ENCODE data around the gene MAGI1.

MAGI1 gene

GRCh38 chr3:65945480-65945879 lies 93.2 kb downstream of the MAGI1 start:
- no peak for DNase-seq (ENCODE audit: low spot score)

DNA sequence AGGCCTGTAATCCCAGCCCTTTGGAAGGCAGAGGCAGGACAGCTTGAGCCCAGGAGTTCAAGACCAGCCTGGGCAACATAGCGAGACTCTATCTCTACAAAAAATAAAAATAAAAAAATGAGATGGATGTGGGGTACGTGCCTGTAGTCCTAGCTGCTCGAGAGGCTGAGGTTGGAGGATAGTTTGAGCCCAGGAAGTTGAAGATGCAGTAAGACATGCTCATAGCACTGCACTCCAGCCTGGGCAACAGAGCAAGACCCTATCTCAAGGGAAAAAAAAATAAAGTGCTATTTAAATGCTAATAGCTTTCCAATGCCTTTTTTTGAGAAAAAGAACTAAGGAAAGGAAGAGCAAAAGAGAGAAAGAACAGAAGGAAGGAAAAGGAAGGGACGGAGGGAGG lies 94.5 kb downstream of the MAGI1 start:
- no peak for DNase-seq (ENCODE audit: low spot score)

- DNase-seq (ENCODE audit: low spot score), result no peak
Observed at GRCh38 chr3:65939801-65940246, 98.9 kb downstream of the MAGI1 start.

- DNase-seq (ENCODE audit: low spot score), result no peak
Observed at GRCh38 chr3:65939184-65939583, 99.5 kb downstream of the MAGI1 start.

GRCh38 chr3:65938676-65939075 lies 100.0 kb downstream of the MAGI1 start:
- DNase-seq (ENCODE audit: low spot score), result no peak

DNA sequence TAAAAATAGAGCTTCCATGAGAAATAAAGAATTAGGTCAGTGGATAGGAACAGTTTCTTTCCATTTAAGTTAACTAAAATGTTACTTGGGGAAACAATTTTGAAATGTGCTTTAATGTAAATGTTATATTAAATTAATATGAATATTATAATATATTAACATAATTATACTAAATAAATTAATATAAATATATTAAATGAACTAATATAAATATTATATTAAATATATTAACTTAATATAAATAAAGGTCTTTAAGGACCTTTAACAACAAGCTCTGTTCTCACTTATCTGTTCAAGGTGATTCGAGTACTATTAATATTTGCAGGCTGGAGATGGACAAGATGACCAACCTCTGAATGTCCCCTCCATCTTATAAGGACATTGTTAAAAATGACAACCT lies 100.6 kb downstream of the MAGI1 start:
- DNase-seq (ENCODE audit: low spot score), result no peak

GRCh38 chr3:65936908-65937638 lies 101.6 kb downstream of the MAGI1 start:
- DNase-seq (ENCODE audit: low spot score), result no peak

GRCh38 chr3:65935724-65936123 lies 103.0 kb downstream of the MAGI1 start:
- no peak for DNase-seq (ENCODE audit: low spot score)

GRCh38 chr3:65930648-65931047 lies 108.1 kb downstream of the MAGI1 start:
- DNase-seq (ENCODE audit: low spot score), result no peak

DNA sequence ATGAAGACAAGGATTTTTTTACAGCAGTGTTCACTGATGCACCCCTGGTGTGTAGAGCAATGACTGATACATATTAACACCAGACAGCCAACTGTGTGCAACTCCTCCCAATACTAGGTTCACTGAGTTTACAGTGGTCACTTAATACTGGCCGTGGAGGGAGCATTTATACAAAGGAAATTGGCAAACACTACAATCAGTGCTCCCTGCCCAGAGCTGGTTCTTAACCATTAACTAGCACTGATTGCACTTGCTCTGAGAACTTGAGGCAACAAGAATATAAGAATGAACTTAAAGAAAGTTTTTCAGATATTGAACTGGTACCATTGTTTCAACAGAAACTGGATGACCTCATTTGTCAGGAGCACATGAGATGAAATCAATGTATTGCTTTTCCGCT lies 110.6 kb downstream of the MAGI1 start:
- DNase-seq (ENCODE audit: low spot score), result no peak

GRCh38 chr3:65927576-65927975 lies 111.1 kb downstream of the MAGI1 start:
- peak; percentile 24 for DNase-seq (ENCODE audit: low spot score)

GRCh38 chr3:65925254-65925954 lies 113.3 kb downstream of the MAGI1 start:
- DNase-seq (ENCODE audit: low spot score), result no peak

DNA sequence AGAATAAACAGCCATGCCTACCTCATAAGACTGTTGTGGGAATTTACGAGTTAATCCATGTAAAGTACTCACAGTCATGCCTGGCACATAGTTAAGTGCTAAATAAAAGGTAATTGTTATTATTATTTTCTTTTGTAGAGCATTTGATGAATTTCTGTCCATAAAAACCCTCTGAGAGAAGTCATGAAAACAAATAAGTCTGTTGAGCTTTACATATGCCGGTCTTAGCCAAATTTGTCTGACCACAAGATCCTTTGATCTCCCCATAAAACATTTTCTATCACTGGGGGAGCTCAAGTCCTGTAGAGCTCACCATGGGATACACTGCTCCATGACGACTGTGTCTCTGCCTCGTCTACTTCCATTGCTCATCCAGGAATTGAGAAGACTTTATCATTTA lies 114.0 kb downstream of the MAGI1 start:
- DNase-seq (ENCODE audit: low spot score), result peak; percentile 16

DNA sequence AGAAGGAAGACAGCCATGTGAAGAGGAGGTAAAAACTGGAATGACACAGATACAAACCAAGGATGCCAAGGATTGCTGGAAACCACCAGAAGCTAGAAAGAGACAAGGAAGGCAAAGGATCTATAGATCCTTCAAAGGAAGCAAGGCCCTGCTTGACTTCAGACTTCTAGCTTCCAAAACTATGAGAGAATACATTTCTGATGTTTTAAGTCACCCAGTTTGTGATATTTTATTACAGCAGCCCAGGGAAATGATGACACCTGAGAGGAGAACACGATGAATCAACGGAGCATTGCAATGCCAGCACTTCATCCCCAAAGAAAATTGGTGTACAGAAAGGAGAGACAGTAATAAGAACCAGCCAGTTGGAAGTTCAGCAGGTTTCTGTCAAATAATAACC lies 116.3 kb downstream of the MAGI1 start:
- DNase-seq (ENCODE audit: low spot score), result no peak

- DNase-seq (ENCODE audit: low spot score), result no peak
Observed at GRCh38 chr3:65919826-65920225, 118.9 kb downstream of the MAGI1 start.

DNA sequence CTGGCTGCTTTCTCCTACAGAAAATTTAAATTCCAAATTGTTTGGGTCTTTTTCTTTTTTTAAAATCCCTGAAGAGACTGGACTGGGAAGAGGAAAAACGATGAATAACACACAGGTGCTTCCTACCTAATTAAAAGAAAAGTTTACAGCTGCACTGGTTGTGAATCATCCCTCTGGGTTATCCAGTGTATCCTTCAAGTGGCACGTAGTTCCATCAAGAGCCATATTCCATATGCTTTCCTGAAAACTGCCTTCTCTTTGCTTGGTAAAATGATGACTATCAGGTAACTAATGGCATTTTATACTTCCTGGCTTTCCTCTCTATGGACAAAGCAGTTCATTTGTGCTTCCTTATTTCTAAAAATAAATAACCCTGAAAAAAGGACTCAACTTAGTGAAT lies 123.2 kb downstream of the MAGI1 start:
- no peak for DNase-seq (ENCODE audit: low spot score)

- no peak for DNase-seq (ENCODE audit: low spot score)
Observed at GRCh38 chr3:65914740-65915367, 123.9 kb downstream of the MAGI1 start.

DNA sequence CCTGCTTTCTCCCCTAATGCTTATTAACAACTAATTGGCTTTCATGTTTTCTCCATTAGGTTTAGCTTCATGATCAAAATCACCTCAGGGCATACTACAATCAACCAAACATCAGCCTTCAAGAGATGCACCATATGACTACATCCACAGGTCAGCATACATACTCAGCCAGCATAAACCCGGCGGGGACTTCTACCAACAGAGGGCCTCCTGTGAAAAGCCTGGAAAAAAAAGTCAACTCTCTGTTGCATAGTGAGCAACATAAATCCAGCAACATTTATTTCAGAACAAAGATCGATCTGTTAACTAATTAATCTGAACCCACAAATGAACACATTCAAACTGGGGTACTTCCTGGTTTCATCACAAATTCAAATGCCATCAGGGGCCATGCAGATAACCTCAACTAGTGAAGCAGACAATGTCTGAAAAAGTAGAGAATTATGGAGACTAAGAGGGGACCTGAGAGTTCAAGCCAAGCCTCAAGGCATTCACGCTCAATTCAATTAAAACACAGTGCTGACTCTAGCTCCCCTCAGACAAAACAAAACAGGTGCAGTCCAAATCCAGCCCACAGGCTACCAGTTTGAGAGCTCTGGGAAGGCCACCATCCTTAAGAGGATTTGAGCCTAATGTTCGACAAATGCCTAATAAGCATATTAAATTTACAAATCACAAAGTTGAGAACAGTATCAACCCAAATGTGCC lies 124.5 kb downstream of the MAGI1 start:
- DNase-seq (ENCODE audit: low spot score), result no peak

DNA sequence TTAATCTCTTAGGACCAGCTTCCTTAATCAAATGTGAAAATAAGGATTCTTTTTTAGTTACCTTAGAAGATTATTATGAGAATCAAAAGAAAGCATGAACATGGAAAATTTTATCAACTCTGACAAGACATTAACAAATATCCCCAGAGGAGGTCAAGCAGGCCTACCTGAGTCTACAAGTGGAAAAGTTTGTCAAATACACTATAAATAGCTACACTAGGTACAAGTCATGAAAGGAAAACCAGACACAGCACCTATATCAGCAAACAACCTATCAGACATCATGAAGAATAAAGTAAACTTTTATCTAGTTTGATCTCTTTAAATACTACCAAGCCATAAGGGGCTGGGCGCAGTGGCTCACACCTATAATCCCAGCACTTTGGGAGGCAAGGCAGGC lies 126.1 kb downstream of the MAGI1 start:
- DNase-seq (ENCODE audit: low spot score), result no peak

- DNase-seq (ENCODE audit: low spot score), result no peak
Observed at GRCh38 chr3:65908588-65908987, 130.1 kb downstream of the MAGI1 start.

DNA sequence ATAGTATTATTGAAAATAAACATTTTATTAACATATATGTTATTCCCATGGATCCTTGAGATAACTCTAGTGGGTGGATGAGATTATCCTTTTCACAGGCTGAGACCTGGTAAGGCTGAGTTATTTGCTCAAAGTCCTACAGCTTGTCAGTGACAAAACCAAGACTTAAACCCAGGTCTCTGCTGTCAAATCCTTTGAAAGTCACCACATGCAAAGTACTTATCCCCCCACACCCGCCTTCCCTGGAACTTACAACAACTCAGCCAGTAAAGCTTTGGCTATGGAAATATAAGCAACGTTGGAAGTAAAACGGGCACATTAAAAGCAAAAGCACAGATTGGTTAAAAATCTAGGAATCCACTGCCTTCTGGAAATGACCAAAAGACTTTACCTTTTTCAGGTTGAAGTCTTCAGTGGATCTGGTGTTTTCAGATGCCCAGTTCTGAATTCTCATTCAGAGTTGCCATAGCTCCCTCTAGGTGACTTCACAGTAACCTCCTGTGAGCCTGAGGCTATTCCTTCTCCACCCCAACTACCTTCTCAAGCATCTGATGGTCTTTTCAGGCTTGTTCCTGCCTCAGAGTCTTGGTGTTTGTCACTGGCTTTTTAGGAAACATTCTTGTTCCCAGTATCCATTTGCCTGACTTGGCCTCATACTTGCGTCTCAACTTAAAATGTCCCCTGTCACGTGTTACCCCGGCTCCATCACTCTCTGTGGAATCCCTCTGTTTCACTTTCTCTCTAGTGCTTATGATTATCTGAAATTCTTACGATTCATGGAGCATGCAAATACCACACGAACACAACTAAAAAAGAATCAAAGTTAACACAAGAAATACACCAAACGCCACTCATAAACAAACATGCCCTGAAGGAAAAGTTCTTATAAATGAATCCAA lies 131.2 kb downstream of the MAGI1 start:
- DNase-seq (ENCODE audit: low spot score), result no peak

GRCh38 chr3:65905771-65906170 lies 132.9 kb downstream of the MAGI1 start:
- no peak for DNase-seq (ENCODE audit: low spot score)

Measured in LoVo (cell line).